ENCODE measurements around the gene CLCN3. TPM values are rescaled to one million over a fixed set of nuclear protein-coding genes. Genes with fewer than 3 reads are reported as not detected.

CLCN3 gene
- total and polyA plus RNA-seq, 10 of the 15 experiments (the other 5 are each of a cell fraction or from before 2014, with no cell fraction given) = 4.0 to 22.8 (median 11.8) TPM

DNA sequence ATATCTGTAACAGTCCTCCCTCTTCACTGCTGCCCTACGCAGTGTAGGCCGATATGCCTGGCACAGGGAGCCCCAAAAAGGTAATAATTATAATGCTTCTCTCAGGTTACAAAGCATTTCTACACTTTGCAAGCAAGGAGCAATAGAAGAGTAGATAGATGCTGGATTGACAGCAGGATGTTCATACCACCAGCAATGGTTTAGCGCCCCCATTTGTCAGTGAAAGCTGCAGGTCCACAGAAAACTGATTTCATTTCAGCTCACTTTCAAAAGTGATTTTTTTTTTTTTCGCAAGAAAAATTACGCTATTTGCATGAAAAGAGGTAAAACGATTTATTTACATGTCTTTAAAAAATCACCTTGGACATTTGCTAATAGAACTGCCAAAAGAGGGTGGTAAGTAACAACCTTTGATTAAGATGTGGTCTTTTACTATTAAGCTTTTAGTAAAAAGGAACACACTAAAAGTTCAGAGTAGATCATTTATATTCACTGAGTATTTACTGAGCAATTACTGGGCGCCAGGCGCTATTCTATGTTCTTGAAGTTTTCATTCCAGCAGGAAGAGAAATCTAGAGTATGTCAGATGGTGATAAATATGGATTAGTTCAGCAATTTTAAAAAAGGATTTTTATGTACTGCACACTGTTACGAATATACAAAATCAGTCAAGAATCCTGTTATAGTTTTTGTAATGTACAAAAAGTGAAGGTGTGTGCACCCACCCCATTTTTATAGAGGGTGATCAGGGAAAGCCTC, 103.0 kb downstream of the CLCN3 start:
- in situ Hi-C loops (cut with MboI) = no loop called here
- FAIRE-seq = no peak
- CTCF ChIA-PET = interaction anchor here (0.8 to 1.9 kb wide), 2 partner anchors 9 to 110 kb away, joined by 3 to 19 read pairs; partner anchors contain the start of gene NEK1

More for the DNA sequence above, 103.0 kb downstream of the CLCN3 start:
- Histone ChIP-seq H3K4me2 (ENCODE audit: control insufficient read depth, insufficient read depth) (no peak overlapping the region), H3K4me1 (ENCODE audit: control insufficient read depth, insufficient read depth, low read length) (no peaks in the 10 kb centered on the region), H3K79me2 (ENCODE audit: control insufficient read depth, insufficient read depth, low read length) (no peaks in the 10 kb centered on the region), H4K20me1 (ENCODE audit: control insufficient read depth, insufficient read depth) (no peaks in the 10 kb centered on the region), H3K36me3 (ENCODE audit: control insufficient read depth in 2 of 2, insufficient read depth in 2 of 2, low read length in 1 of 2) (peaks cover 0 to 9% of the 10 kb centered on the region in 2 experiments; a peak in 1 of 4 replicates), H3K4me3 (no peak overlapping the region), H3K9me3 (replicated peaks; ENCODE audit: control insufficient read depth, insufficient read depth, low read length) (no peaks in the 10 kb centered on the region), H3K9ac (ENCODE audit: control insufficient read depth, insufficient read depth, low read length) (no peak overlapping the region), H2AFZ (ENCODE audit: control insufficient read depth, low read depth, low read length) (no peak overlapping the region), H3K27me3 (replicated peaks in 1 of 2; ENCODE audit: control insufficient read depth in 2 of 2, insufficient read depth in 2 of 2, low read length in 1 of 2) (no peaks in the 10 kb centered on the region), H3K27ac (ENCODE audit: control insufficient read depth, insufficient read depth) (no peak overlapping the region)
- ChIA-PET SMC1A (ENCODE audit: uncharacterized antibody, unreplicated experiment) (interaction anchor here (0.6 to 1.0 kb wide), 3 partner anchors 25 to 125 kb away, joined by 3 to 7 read pairs (median 3); no protein-coding TSS in a partner anchor), POLR2A (interaction anchor here (0.6 kb wide), 1 partner anchor 83 kb away, joined by 3 read pairs; no protein-coding TSS in a partner anchor), RAD21 (ENCODE audit: unreplicated experiment) (interaction anchor here (0.7 to 1.2 kb wide), 3 partner anchors 11 to 111 kb away, joined by 3 to 12 read pairs (median 3); partner anchors contain the start of gene NEK1)
- ATAC-seq (no peak), DNase-seq (ENCODE audit: low read depth, low spot score) (no peak)
- intact Hi-C loops (cut with micrococcal nuclease; ENCODE audit: unreplicated experiment) = loop anchor here (2.0 kb wide), 1 partner anchor 111 kb away; the partner anchor contains the start of gene NEK1
- BruUV-seq (replicated peaks) = no TSS peak
- TF ChIP-seq, protein P1, sequence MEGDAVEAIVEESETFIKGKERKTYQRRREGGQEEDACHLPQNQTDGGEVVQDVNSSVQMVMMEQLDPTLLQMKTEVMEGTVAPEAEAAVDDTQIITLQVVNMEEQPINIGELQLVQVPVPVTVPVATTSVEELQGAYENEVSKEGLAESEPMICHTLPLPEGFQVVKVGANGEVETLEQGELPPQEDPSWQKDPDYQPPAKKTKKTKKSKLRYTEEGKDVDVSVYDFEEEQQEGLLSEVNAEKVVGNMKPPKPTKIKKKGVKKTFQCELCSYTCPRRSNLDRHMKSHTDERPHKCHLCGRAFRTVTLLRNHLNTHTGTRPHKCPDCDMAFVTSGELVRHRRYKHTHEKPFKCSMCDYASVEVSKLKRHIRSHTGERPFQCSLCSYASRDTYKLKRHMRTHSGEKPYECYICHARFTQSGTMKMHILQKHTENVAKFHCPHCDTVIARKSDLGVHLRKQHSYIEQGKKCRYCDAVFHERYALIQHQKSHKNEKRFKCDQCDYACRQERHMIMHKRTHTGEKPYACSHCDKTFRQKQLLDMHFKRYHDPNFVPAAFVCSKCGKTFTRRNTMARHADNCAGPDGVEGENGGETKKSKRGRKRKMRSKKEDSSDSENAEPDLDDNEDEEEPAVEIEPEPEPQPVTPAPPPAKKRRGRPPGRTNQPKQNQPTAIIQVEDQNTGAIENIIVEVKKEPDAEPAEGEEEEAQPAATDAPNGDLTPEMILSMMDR (IDR thresholded peaks at IDR 0.05 in 2 of 3, conservative IDR thresholded peaks at IDR 0.05 in 1 of 3; ENCODE audit: control insufficient read depth in 2 of 3, extremely low read depth in 1 of 3, insufficient read depth in 1 of 3, low read depth in 3 of 3, low read length in 3 of 3) = peak in 1 of 3 experiments; percentile 31; a peak in 1 of 6 replicates
- TF ChIP-seq RAD21 (IDR thresholded peaks at IDR 0.05; ENCODE audit: insufficient read depth, low read depth, low read length) (peak; percentile 19; the same call in 1 of the 2 replicates), SREBF2 (IDR thresholded peaks at IDR 0.05; ENCODE audit: low read length) (no peak)
- 93% methylated on average over 9 of the region's 9 CpGs for WGBS (ENCODE audit: insufficient coverage, insufficient replicate concordance, low lambda C conversion rate, missing lambda C conversion rate)
